MCF 10A (cell line): ENCODE data around the gene ARHGAP9. TPM values are rescaled to one million over a fixed set of nuclear protein-coding genes. Genes with fewer than 3 reads are reported as not detected.

ENCODE experiments used
- BruUV-seq: library from RNA; stranded (reverse); fragments of 400-500 nt; replicated peaks from 2 replicates; lab custom pipeline; 2021; lab: Mats Ljungman, UMichigan
- CTCF ChIA-PET: fragments of 300-600 bp; sonication (Branson Sonifier 250); formaldehyde crosslinking; extraction: SDS; loops from one replicate; lab custom pipeline; 2021; ENCODE audit warnings: antibody characterized with exemption, inconsistent platforms; lab: Yijun Ruan, JAX
- POLR2A ChIA-PET: fragments of 300-600, 350-650 bp; sonication (Branson Sonifier 250); formaldehyde crosslinking; extraction: SDS; loops from one replicate; lab custom pipeline; 2020; ENCODE audit warnings: antibody characterized with exemption, inconsistent platforms; lab: Yijun Ruan, JAX
- DNase-seq: peaks from one replicate; pipeline ENCODE4 v3.0.0-alpha.2; 2018; ENCODE audit not compliant: unreplicated experiment
- H3K27ac Mint-ChIP-seq: one replicate; pipeline ENCODE4 v1.8.0; 2022; ENCODE audit warnings: mild to moderate bottlenecking, low read depth, mixed read lengths; ENCODE audit not compliant: unreplicated experiment
- H3K27me3 Mint-ChIP-seq: one replicate; pipeline ENCODE4 v1.8.0; 2022; ENCODE audit warnings: mixed read lengths; ENCODE audit not compliant: insufficient read depth, unreplicated experiment
- H3K36me3 Mint-ChIP-seq: one replicate; pipeline ENCODE4 v1.8.0; 2022; ENCODE audit warnings: mild to moderate bottlenecking, moderate library complexity, mixed read lengths; ENCODE audit not compliant: insufficient read depth, unreplicated experiment
- H3K4me1 Mint-ChIP-seq: one replicate; pipeline ENCODE4 v1.8.0; 2022; ENCODE audit warnings: mixed read lengths; ENCODE audit not compliant: insufficient read depth, unreplicated experiment
- H3K4me3 Mint-ChIP-seq: one replicate; pipeline ENCODE4 v1.8.0; 2022; ENCODE audit warnings: mild to moderate bottlenecking, moderate library complexity, mixed read lengths; ENCODE audit not compliant: unreplicated experiment
- H3K9me3 Mint-ChIP-seq: one replicate; pipeline ENCODE4 v1.8.0; 2022; ENCODE audit warnings: mixed read lengths; ENCODE audit not compliant: unreplicated experiment
- intact Hi-C: fragments of 100-400 bp; cut with micrococcal nuclease; formaldehyde crosslinking; loops from 2 replicates; pipeline ENCODE4 v1.14.1; 2022
- total RNA-seq: library from RNA; stranded (reverse); gene quantifications from 2 replicates; pipeline ENCODE4 v1.2.3, GENCODE V29; 2022
- TF ChIP-seq, protein P1 (sequence below): fragments of 200-600 bp; IDR thresholded peaks from one replicate; pipeline ENCODE4 v1.8.0; 2022; ENCODE audit warnings: antibody characterized with exemption, mild to moderate bottlenecking; ENCODE audit not compliant: unreplicated experiment

Gene ARHGAP9
- total RNA-seq, 1 experiment from 2014 or later, result 1.1 TPM

DNA sequence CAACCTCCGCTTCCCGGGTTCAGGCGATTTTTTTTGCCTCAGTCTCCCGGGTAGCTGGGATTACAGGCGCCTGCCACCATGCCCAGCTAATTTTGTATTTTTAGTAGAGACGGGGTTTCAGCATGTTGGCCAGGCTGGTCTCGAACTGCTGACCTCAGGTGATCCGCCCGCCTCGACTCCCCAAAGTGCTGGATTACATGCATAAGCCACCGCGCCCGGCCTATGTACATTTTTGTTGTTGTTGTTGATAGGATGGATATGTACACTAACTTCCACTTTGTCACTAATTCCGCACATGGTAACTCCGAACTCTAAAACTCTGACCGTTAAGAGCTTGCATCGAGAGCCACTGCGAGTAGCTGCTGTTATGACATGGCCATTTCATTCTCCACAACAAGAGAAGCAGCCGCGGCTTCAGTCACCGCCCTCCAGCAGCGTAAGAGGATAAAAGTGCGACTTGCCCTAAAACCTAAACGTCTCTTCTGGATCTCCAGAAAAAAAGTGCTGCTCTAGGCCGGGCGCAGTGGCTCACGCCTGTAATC, 7.5 kb upstream of the ARHGAP9 start:
- H3K4me3 Mint-ChIP-seq, result peak overlapping the region; percentile 92
- TF ChIP-seq, protein P1, sequence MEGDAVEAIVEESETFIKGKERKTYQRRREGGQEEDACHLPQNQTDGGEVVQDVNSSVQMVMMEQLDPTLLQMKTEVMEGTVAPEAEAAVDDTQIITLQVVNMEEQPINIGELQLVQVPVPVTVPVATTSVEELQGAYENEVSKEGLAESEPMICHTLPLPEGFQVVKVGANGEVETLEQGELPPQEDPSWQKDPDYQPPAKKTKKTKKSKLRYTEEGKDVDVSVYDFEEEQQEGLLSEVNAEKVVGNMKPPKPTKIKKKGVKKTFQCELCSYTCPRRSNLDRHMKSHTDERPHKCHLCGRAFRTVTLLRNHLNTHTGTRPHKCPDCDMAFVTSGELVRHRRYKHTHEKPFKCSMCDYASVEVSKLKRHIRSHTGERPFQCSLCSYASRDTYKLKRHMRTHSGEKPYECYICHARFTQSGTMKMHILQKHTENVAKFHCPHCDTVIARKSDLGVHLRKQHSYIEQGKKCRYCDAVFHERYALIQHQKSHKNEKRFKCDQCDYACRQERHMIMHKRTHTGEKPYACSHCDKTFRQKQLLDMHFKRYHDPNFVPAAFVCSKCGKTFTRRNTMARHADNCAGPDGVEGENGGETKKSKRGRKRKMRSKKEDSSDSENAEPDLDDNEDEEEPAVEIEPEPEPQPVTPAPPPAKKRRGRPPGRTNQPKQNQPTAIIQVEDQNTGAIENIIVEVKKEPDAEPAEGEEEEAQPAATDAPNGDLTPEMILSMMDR, result no peak
- peaks cover 20% of the 10 kb centered on the region for H3K4me1 Mint-ChIP-seq
- no peak for DNase-seq
- intact Hi-C loops, result no loop called here
- peaks cover 31% of the 10 kb centered on the region for H3K36me3 Mint-ChIP-seq
- ChIA-PET CTCF (interaction anchor here (0.6 to 1.7 kb wide), 6 partner anchors 10 to 271 kb away, joined by 3 to 4 read pairs (median 3); no protein-coding TSS in a partner anchor), POLR2A (interaction anchor here (0.9 to 1.1 kb wide), 3 partner anchors 27 to 36 kb away, joined by 3 to 4 read pairs (median 3); no protein-coding TSS in a partner anchor)
- peaks cover 12% of the 10 kb centered on the region for H3K27me3 Mint-ChIP-seq
- no TSS peak for BruUV-seq
- H3K27ac Mint-ChIP-seq, result peak overlapping the region; percentile 87
- no peaks in the 10 kb centered on the region for H3K9me3 Mint-ChIP-seq

DNA sequence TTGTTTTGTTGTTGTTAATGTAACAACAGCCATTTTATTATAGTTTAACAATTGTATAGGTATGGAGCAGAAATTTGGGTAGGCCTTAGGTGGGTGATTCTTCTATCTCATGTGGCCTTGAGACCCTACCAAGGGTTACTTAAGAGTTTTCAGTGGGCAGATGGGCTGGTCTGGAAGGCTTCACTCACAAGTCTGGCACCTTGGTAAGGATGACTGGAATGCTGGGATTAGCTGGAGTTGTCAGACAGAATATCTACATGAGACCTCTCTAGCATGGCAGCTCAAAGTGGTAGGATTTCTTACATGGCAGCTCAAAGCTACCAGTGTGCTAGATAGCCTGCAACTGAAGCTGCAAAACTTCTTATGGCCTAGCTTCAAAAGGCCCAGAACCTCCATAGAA, 6.0 kb upstream of the ARHGAP9 start:
- intact Hi-C loops, result no loop called here
- Mint-ChIP-seq H3K9me3 (no peaks in the 10 kb centered on the region), H3K4me1 (peaks cover 15% of the 10 kb centered on the region), H3K4me3 (no peak overlapping the region), H3K36me3 (peaks cover 17% of the 10 kb centered on the region), H3K27me3 (peaks cover 25% of the 10 kb centered on the region), H3K27ac (no peak overlapping the region)
- CTCF ChIA-PET, result interaction anchor here (0.6 to 1.8 kb wide), 5 partner anchors 14 to 1671 kb away, joined by 3 to 8 read pairs (median 4); no protein-coding TSS in a partner anchor
- DNase-seq, result no peak
- POLR2A ChIA-PET, result interaction anchor here (0.6 to 1.1 kb wide), 4 partner anchors 25 to 440 kb away, joined by 3 to 4 read pairs (median 4); no protein-coding TSS in a partner anchor
- no TSS peak for BruUV-seq
- TF ChIP-seq, protein P1, result no peak

DNA sequence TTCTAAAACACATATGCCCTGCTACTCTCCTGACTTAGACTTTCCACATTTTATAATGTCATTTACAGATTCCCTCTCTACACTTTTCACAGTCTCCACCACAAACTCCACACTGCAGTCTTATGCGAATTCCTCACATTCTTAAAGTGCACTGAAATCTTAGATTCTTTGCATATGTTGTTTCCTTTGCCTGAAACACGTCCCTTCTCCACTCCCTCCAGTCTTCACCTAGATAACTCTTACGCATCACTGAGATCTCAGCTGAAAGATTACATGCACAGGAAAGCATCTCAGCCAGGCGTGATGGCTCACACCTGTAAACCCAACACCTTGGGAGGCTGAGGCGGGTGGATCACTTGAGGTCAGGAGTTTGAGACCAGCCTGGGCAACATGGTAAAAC, 3.8 kb upstream of the ARHGAP9 start:
- Mint-ChIP-seq H3K4me3 (no peak overlapping the region), H3K4me1 (peaks cover 8% of the 10 kb centered on the region), H3K9me3 (no peaks in the 10 kb centered on the region), H3K27ac (no peak overlapping the region), H3K27me3 (peaks cover 48% of the 10 kb centered on the region), H3K36me3 (no peaks in the 10 kb centered on the region)
- intact Hi-C loops, result no loop called here
- no peak for DNase-seq
- CTCF ChIA-PET, result interaction anchor here (0.7 to 1.2 kb wide), 3 partner anchors 24 to 244 kb away, joined by 3 to 4 read pairs (median 3); partner anchors contain the start of gene GLI1
- POLR2A ChIA-PET, result no interaction called here
- no TSS peak for BruUV-seq
- TF ChIP-seq, protein P1, result no peak

DNA sequence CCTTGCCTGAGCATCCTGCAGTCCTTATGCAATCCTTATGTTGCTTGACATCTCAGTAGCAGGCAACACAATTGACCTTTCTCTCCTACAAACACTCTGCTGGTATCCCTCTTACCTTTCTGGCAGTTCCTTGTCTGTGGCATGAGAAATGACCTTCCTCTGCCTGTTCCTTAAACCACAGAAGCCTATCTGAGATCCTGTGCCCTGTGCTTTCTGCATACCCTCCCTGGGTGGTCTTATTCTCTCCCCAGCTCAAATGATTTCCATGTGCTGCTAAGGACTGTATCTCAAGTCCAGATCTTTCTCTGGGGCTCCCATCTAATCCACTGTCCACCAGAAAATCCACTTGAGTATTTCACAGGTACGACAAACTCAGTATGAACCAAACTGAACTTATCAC, 2.0 kb upstream of the ARHGAP9 start:
- TF ChIP-seq, protein P1, result no peak
- Mint-ChIP-seq H3K9me3 (no peaks in the 10 kb centered on the region), H3K27me3 (peaks cover 55% of the 10 kb centered on the region), H3K4me1 (peaks cover 13% of the 10 kb centered on the region), H3K4me3 (no peak overlapping the region), H3K36me3 (no peaks in the 10 kb centered on the region), H3K27ac (no peak overlapping the region)
- intact Hi-C loops, result no loop called here
- ChIA-PET POLR2A (no interaction called here), CTCF (interaction anchor here (0.6 to 1.1 kb wide), 3 partner anchors 8 to 56 kb away, joined by 3 read pairs; no protein-coding TSS in a partner anchor)
- BruUV-seq, result no TSS peak
- DNase-seq, result no peak
